Endothelial cell of umbilical vein (primary cell): ENCODE measurements around the gene COPS6. TPM values are rescaled to one million over a fixed set of nuclear protein-coding genes. Genes with fewer than 3 reads are reported as not detected.

Experiments used
- BruUV-seq: library from RNA; stranded (reverse); fragments of 400-500 nt; replicated peaks from 2 replicates; lab custom pipeline; 2021; lab: Mats Ljungman, UMichigan
- CTCF ChIA-PET: fragments of 300-600, 350-600 bp; sonication (Branson Sonifier 250); formaldehyde crosslinking; loops from one replicate; lab custom pipeline; 2021; ENCODE audit warnings: antibody characterized with exemption, inconsistent platforms; lab: Charles Lee
- POLR2A ChIA-PET: fragments of 300-600, 350-600 bp; sonication (Branson Sonifier 250); formaldehyde crosslinking; loops from one replicate; lab custom pipeline; 2021; ENCODE audit warnings: antibody characterized with exemption, inconsistent platforms; lab: Charles Lee
- DNase-seq: peaks from one replicate; pipeline ENCODE4 v3.0.0-alpha.2; 2011; ENCODE audit warnings: low read depth, low spot score
- FAIRE-seq: peaks from 2 replicates; lab custom pipeline; 2011; peaks lifted over from hg19 to GRCh38; lab: Jason Lieb, UNC
- H2AFZ ChIP-seq: 2 replicates; pipeline ENCODE4 v1.6.0; 2012; ENCODE audit warnings: low read depth, low read length, control low read depth, inconsistent platforms
- H3K27ac ChIP-seq: 2 replicates; pipeline ENCODE4 v1.5.1; 2011; ENCODE audit warnings: low read depth, mild to moderate bottlenecking, control low read depth, low read length, moderate library complexity; ENCODE audit not compliant: insufficient read depth
- H3K27me3 ChIP-seq, 2 experiments: 2 replicates each; pipeline versions ENCODE4 v1.6.0 to v1.6.1; 2011; ENCODE audit warnings: low read length in 2 of 2, mixed read lengths in 1 of 2; ENCODE audit not compliant: control insufficient read depth in 2 of 2, insufficient read depth in 2 of 2
- H3K36me3 ChIP-seq, 2 experiments: 2 replicates in 1 of 2; 3 replicates in 1 of 2; pipeline ENCODE4 v1.5.1; 2011; ENCODE audit warnings: low read length in 2 of 2, mild to moderate bottlenecking in 1 of 2, moderate library complexity in 1 of 2; ENCODE audit not compliant: control insufficient read depth in 2 of 2, insufficient read depth in 2 of 2; ENCODE audit errors: extremely low read depth in 1 of 2
- H3K4me1 ChIP-seq: 3 replicates; pipeline ENCODE4 v1.5.1; 2011; ENCODE audit warnings: mild to moderate bottlenecking, low read length; ENCODE audit not compliant: control insufficient read depth, insufficient read depth; ENCODE audit errors: extremely low read depth
- H3K4me2 ChIP-seq: 2 replicates; pipeline ENCODE4 v1.6.1; 2011; ENCODE audit warnings: low read length, control low read depth, mixed read lengths; ENCODE audit not compliant: insufficient read depth
- H3K4me3 ChIP-seq, 3 experiments: fragments of 200-600 bp in 1 of 3; sonication (generic), shearing (Covaris generic) in 1 of 3; replicated peaks in 1 of 3; 2 replicates each; pipeline ENCODE4 v1.5.1; 2011 to 2016; ENCODE audit warnings: control low read depth in 3 of 3, low read length in 3 of 3, mild to moderate bottlenecking in 2 of 3, inconsistent platforms in 1 of 3, low read depth in 1 of 3, moderate library complexity in 1 of 3; ENCODE audit not compliant: insufficient read depth in 1 of 3
- H3K79me2 ChIP-seq: 2 replicates; pipeline ENCODE4 v1.6.0; 2012; ENCODE audit warnings: low read length, inconsistent platforms; ENCODE audit not compliant: control insufficient read depth, insufficient read depth
- H3K9ac ChIP-seq: replicated peaks from 2 replicates; pipeline ENCODE3; 2011; ENCODE audit warnings: low read length, control low read depth; ENCODE audit not compliant: insufficient read depth; ENCODE audit errors: extremely low read depth
- H3K9me1 ChIP-seq: replicated peaks from 3 replicates; pipeline ENCODE4 v1.6.0; 2011; ENCODE audit warnings: mild to moderate bottlenecking, low read length; ENCODE audit not compliant: control insufficient read depth, insufficient read depth; ENCODE audit errors: extremely low read depth
- H3K9me3 ChIP-seq: replicated peaks from 2 replicates; pipeline ENCODE4 v1.5.1; 2012; ENCODE audit warnings: low read length, inconsistent platforms; ENCODE audit not compliant: control insufficient read depth, insufficient read depth
- H4K20me1 ChIP-seq: replicated peaks from 2 replicates; pipeline ENCODE3; 2011; ENCODE audit warnings: mild to moderate bottlenecking, low read length; ENCODE audit not compliant: control insufficient read depth, insufficient read depth; ENCODE audit errors: extremely low read depth
- CTCF ChIP-seq, 2 donors: IDR thresholded peaks; 1 replicate in 1 of 2; 2 replicates in 1 of 2; pipeline ENCODE4 v1.5.1; 2011; ENCODE audit warnings: low read length in 2 of 2, mild to moderate bottlenecking in 2 of 2, moderate library complexity in 2 of 2, control low read depth in 1 of 2, inconsistent platforms in 1 of 2, low read depth in 1 of 2; ENCODE audit not compliant: insufficient read depth in 1 of 2; ENCODE audit errors: extremely low read depth in 1 of 2
- EZH2 ChIP-seq: IDR thresholded peaks from 2 replicates; pipeline ENCODE4 v1.6.1; 2012; ENCODE audit warnings: borderline replicate concordance, low read depth, mild to moderate bottlenecking, moderate library complexity, low read length, inconsistent platforms; ENCODE audit not compliant: severe bottlenecking
- FOS ChIP-seq: IDR thresholded peaks from 2 replicates; pipeline ENCODE4 v1.6.1; 2011; ENCODE audit warnings: mild to moderate bottlenecking, low read length, moderate library complexity, borderline replicate concordance; ENCODE audit not compliant: insufficient read depth
- POLR2A ChIP-seq: IDR thresholded peaks from 2 replicates; pipeline ENCODE4 v1.6.1; 2012; ENCODE audit warnings: low read depth, mild to moderate bottlenecking, control low read depth, low read length
- POLR2AphosphoS5 ChIP-seq: IDR thresholded peaks from 2 replicates; pipeline ENCODE4 v1.6.1; 2012; ENCODE audit warnings: low read depth, mild to moderate bottlenecking, control low read depth, low read length, moderate library complexity; ENCODE audit not compliant: insufficient read depth
- dilution Hi-C: fragments of 300-500 bp; cut with MboI; formaldehyde crosslinking; loops from one replicate; pipeline ENCODE4 v1.15.0; 2019; ENCODE audit warnings: low sequenced_read_pairs; ENCODE audit not compliant: extremely low pct_ligation_motif_present
- intact Hi-C: fragments of 100-400 bp; cut with micrococcal nuclease; formaldehyde crosslinking; loops from one replicate; pipeline ENCODE4 v1.10.0; 2022
- polyA plus RNA-seq, 4 experiments: library from polyadenylated mRNA; depleted of rRNA in 3 of 4; stranded (reverse) in 3 of 4; unstranded in 1 of 4; fragments of >200 nt; gene quantifications; 2 replicates each; pipeline versions ENCODE4 v1.2.1 to v1.2.3, GENCODE V29; 2011 to 2012; ENCODE audit warnings: missing spikeins in 1 of 4
- total RNA-seq: library from RNA; stranded (reverse); gene quantifications from 2 replicates; pipeline ENCODE4 v1.2.3, GENCODE V29; 2021

Gene COPS6
- total and polyA plus RNA-seq, 2 donors (not counting 3 experiments of a cell fraction or from before 2014, with no cell fraction given): 188 to 251 TPM

DNA sequence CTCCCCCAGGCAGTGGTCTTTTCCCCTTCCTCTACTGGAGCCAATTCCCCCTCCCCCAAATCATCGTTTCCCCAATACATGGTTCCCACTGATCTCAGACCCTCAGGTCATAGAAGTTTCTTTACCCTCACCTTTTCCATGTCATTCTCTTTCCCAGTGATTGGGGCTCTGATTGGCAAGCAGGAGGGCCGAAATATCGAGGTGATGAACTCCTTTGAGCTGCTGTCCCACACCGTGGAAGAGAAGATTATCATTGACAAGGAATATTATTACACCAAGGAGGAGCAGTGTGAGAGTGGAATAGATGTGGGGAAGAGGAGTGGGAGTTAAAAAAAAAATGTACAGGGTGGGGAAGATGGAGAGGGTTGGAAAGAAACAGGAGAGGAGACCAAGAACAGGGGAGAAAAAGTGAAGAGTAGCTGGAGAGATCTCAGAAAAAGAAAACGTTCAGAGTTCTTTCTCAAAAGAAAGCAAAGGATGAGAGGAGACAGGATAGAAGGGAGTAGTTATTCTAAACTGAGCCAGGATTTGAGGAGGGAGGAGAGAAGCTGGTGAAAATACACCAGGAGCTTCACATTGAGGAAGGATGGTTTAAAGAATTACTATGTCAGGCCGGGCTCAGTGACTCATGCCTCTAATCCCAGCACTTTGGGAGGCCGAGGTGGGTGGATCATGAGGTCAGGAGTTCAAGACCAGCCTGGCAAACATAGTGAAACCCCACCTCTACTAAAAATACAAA lies 858 bp downstream of the COPS6 start:
- TF ChIP-seq CTCF (IDR thresholded peaks at IDR 0.05; ENCODE audit: extremely low read depth in 1 of 2, insufficient read depth in 1 of 2, low read depth in 1 of 2, low read length in 2 of 2): no peak
- no peak for TF ChIP-seq EZH2
- no peak for TF ChIP-seq POLR2AphosphoS5
- TF ChIP-seq POLR2A: no peak
- TF ChIP-seq FOS: no peak
- Histone ChIP-seq H2AFZ (no peak overlapping the region), H3K4me2 (peak overlapping the region; percentile 53), H3K4me1 (peaks cover 39% of the 10 kb centered on the region), H3K79me2 (peaks cover 19% of the 10 kb centered on the region), H3K36me3 (peaks cover 21 to 26% of the 10 kb centered on the region in 2 experiments), H3K9me3 (no peaks in the 10 kb centered on the region), H3K9ac (peak overlapping the region; percentile 90), H3K27ac (peak overlapping the region; percentile 94), H4K20me1 (no peaks in the 10 kb centered on the region), H3K27me3 (no peaks in the 10 kb centered on the region), H3K9me1 (no peaks in the 10 kb centered on the region), H3K4me3 (peak overlapping the region; percentile 62 to 74 (median 68))
- intact Hi-C loops: loop anchor here (10.0 kb wide), 1 partner anchor 175 kb away; the partner anchor contains the start of gene TRIM4
- DNase-seq (no peak), FAIRE-seq (peak; percentile 38)
- dilution Hi-C loops: no loop called here
- POLR2A ChIA-PET: interaction anchor here (1.0 to 1.9 kb wide), 3 partner anchors 9 to 12 kb away, joined by 3 to 6 read pairs (median 4); partner anchors contain the start of genes AP4M1 and MCM7
- CTCF ChIA-PET: interaction anchor here (0.5 to 2.9 kb wide), 4 partner anchors 9 to 13 kb away, joined by 3 to 18 read pairs (median 4); partner anchors contain the start of genes AP4M1 and MCM7
- BruUV-seq: no TSS peak
